GM21390 (cell line): ENCODE results near the gene SH3GLB2.

Experiments
- ATAC-seq: cut with Tn5 transposase; IDR thresholded peaks from one replicate; pipeline ENCODE4 v1.9.1; 2021; ENCODE audit not compliant: unreplicated experiment

The SH3GLB2 gene

GRCh38 chr9:129028192-129028966 is at the start of gene SH3GLB2:
SH3GLB2 (minus strand) TSS chr9:129028331; CDS start chr9:129028154, 177 bp downstream.
- ATAC-seq = peak; percentile 67

DNA sequence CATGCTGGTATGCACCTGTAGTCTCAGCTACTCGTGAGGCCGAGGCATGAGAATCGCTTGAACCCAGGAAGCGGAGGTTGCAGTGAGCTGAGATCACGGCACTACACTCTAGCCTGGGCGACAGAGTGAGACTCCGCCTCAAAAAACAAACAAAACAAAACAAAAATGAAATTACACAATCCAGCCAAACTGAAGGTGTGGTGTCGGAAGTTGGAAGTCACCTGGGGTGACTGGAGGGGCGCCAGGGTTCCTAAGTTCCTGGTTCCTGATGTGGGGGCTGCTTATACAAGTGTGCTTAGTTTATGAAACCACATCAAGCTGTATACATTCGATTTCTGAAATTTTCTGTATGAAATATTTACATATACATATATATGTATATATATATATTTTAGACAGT is 49.1 kb upstream of the SH3GLB2 start:
- ATAC-seq = no peak

GRCh38 chr9:129076640-129077037 is 48.5 kb upstream of the SH3GLB2 start:
- no peak for ATAC-seq

DNA sequence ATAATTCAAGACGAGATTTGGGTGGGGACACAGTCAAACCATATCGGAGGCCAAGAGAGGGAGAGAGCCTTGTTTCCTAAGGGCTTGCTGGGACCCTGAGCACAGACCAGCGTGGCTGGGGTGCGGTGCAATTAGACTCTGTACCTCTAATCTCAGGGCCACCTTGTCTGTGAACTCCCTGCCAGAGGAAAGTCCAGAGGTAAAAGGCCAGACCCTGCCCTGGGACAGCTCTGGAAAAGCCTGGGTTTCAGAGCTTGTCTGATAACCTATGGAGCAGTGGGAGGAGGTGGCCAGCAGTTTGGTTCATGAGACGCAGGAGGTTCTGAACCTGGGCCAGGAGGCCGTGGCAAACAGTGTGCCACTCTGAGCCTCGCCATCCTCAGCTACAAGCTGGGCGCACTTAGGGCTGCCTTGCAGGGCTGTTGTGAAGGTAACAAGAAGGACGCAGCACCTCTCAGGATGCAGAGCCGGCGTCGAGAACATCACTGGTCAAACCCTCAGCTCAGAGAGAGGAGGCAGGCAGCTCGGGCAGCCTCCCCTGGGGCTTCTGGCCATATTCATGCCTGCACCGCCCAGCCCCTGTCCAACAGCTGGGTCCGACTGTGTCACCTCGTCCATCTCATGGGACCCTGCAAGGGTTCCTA is 48.0 kb upstream of the SH3GLB2 start:
- no peak for ATAC-seq

GRCh38 chr9:129074106-129074505 is 46.0 kb upstream of the SH3GLB2 start:
- ATAC-seq = no peak

GRCh38 chr9:129073404-129073803 is 45.3 kb upstream of the SH3GLB2 start:
- ATAC-seq = no peak

- ATAC-seq = no peak
Measured at GRCh38 chr9:129072171-129072570, 44.0 kb upstream of the SH3GLB2 start.

DNA sequence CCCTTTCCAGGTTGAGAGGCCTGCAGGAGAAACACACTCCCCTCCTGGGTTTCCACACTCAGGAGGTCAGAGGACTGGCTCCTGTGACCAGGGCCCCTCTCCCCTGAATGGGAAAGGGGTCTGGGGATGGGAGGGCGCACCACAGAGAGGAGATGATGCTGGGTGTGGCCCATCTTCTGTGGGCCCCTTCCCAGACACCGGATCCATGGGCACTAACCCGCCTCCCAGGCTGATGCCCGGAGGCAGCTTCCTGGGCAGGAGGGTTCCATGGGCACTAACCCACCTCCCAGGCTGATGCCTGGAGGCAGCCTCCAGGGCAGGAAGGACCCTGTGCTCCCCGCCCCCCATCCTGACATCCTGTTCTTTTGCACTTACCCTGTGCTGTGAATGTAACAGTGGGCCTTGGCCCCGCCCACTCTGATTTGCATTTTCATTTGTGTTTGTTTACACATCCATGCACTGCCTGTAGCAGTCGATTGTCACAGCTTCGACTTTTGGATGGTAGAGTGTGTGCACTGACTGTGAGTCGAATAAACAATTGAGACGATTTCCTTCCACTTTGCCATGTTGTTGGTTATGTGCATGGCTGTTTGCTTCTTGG is 43.5 kb upstream of the SH3GLB2 start:
- no peak for ATAC-seq

GRCh38 chr9:129070696-129071525 is 42.8 kb upstream of the SH3GLB2 start:
- ATAC-seq = no peak

- ATAC-seq = no peak
Measured at GRCh38 chr9:129069862-129070641, 41.9 kb upstream of the SH3GLB2 start.

DNA sequence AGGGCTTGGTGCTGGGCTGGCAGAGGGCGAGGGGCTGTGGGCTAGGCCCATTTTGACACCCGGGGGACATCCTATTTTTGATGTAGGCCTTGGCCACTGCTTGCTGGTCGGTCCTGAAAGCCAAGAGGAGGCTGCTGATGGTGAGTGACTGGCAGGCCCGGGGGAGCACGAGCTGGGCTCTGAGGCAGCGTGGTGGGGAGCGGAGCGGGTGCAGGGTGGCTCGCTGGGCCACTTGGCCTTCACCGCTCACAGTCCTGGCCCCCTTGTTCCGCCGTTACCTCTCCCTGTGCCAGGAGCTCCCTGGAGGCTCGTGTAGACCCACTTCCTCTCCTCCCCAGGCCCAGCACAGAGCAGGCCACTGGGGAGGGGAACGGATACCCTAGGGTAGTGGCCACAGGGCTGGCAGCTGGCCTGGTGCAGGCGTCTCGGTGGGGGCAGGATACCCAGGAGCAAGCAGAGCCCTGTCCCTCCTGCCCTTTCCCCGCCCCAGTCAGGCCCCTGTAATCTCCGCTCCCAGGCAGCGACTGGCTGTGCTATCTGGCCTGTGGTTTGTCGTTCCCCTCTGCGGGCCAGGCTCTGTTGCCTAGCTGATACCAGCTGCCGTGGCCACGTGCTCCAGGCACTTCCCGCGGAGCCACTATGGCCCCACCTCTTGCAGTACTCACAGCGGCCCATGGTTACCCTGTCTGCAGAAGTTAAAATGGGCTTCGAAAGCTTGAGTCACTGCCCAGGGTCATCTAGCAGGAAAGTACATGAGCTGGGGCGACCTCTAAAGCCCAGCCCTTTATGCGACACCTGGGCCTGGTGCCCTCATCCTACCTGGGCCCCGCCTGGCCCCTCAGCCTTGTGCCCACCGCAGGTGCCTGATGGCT is 41.1 kb upstream of the SH3GLB2 start:
- peak; percentile 67 for ATAC-seq

- no peak for ATAC-seq
Measured at GRCh38 chr9:129068110-129068509, 40.0 kb upstream of the SH3GLB2 start.

DNA sequence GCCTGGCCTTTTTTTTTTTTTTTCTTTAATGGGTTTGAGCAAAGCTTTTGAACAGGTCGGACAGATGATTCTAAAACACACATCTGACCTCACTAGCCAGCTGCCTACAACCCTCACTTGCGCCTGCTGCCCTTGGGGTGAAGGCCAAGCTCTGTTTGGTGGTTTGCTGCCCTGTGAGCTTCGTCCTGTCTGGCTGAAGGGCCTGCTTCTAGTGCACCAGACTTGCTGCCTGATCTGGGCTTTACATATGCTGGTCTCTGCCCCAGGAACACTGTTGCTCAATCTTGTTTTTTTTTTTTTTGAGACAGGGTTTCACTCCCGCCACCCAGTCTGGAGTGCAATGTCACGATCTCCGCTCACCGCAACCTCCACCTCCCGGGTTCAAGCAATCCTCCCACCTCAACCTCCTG is 36.4 kb upstream of the SH3GLB2 start:
- no peak for ATAC-seq

GRCh38 chr9:129063061-129063460 is 34.9 kb upstream of the SH3GLB2 start:
- no peak for ATAC-seq

- ATAC-seq = no peak
Measured at GRCh38 chr9:129060991-129061390, 32.9 kb upstream of the SH3GLB2 start.

GRCh38 chr9:129059796-129060785 is 32.0 kb upstream of the SH3GLB2 start:
- ATAC-seq = no peak

GRCh38 chr9:129058965-129059795 is 31.0 kb upstream of the SH3GLB2 start:
- no peak for ATAC-seq
